Measurements from ENCODE around the gene FEZF2.

Gene FEZF2

DNA sequence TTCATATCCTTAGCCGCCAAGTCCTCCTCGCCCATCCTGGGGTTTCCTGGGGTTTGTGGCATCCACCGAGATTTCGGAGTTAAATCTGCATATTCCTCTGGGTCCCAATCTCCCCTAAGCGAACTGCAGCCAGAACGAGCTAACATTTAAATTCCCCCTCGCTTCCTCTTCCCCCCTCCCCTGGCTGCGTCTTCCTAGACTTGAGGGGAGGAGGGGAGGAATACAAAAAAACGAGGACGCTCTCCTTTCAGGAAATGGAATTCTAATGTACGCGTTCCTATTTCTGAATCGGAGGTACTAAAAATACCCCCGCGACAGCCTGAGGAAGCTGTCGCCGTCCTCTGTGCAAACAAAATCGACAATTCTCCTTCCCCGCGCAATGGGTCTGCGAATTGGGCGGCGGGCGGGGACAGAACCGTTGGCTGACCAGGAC, 5.6 kb downstream of the FEZF2 start:
- Histone ChIP-seq H3K36me3 (no peaks in the 10 kb centered on the region), H3K4me3 (ENCODE audit: low read depth, low read length) (no peak overlapping the region), H3K27me3 (peaks cover 80% of the 10 kb centered on the region), H3K9me3 (peaks cover 4% of the 10 kb centered on the region; the same call in 1 of the 2 replicates), H3K4me1 (no peaks in the 10 kb centered on the region)
- TF ChIP-seq CTCF (IDR thresholded peaks at IDR 0.05; ENCODE audit: low read depth, low read length): no peak
- no peak for DNase-seq

- Histone ChIP-seq H3K9me3 (peaks cover 4% of the 10 kb centered on the region; the same call in 1 of the 2 replicates), H3K27me3 (peaks cover 63% of the 10 kb centered on the region), H3K36me3 (no peaks in the 10 kb centered on the region), H3K4me1 (no peaks in the 10 kb centered on the region), H3K4me3 (ENCODE audit: low read depth, low read length) (no peak overlapping the region)
- no peak for TF ChIP-seq CTCF (IDR thresholded peaks at IDR 0.05; ENCODE audit: low read depth, low read length)
- DNase-seq: no peak
These were observed 7.2 kb downstream of the FEZF2 start for GRCh38 chr3:62366126-62366484.

- peaks cover 4% of the 10 kb centered on the region; the same call in 1 of the 2 replicates for H3K9me3 ChIP-seq
- no peak for TF ChIP-seq CTCF (IDR thresholded peaks at IDR 0.05; ENCODE audit: low read depth, low read length)
- no peaks in the 10 kb centered on the region for H3K36me3 ChIP-seq
- DNase-seq: no peak
- no peak overlapping the region for H3K4me3 ChIP-seq (ENCODE audit: low read depth, low read length)
- no peaks in the 10 kb centered on the region for H3K4me1 ChIP-seq
- H3K27me3 ChIP-seq: peaks cover 57% of the 10 kb centered on the region
These were observed 7.8 kb downstream of the FEZF2 start for GRCh38 chr3:62365391-62366125.

DNA sequence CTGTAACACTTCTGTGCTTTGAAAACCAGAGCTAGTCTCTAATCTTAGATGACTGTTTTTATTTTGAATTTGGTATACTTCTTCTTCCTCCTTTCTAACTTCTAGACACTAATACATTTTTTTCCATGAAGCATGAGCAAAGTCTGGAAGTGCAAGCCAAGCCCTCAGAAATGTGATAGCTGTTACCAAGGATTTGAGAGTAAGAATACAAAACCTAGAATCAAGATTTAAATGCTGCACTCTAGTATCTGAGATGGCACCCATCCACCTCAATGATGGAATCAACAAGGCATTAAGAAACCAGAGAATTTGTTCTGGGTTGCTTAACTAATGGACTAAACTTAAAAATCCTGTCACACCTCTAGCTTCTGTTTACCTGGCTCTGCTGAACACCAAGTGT, 9.2 kb downstream of the FEZF2 start:
- no peak for TF ChIP-seq CTCF (IDR thresholded peaks at IDR 0.05; ENCODE audit: low read depth, low read length)
- no peaks in the 10 kb centered on the region for H3K36me3 ChIP-seq
- H3K9me3 ChIP-seq: peaks cover 4% of the 10 kb centered on the region; the same call in 1 of the 2 replicates
- DNase-seq: no peak
- no peak overlapping the region for H3K4me3 ChIP-seq (ENCODE audit: low read depth, low read length)
- peaks cover 47% of the 10 kb centered on the region for H3K27me3 ChIP-seq
- no peaks in the 10 kb centered on the region for H3K4me1 ChIP-seq

DNA sequence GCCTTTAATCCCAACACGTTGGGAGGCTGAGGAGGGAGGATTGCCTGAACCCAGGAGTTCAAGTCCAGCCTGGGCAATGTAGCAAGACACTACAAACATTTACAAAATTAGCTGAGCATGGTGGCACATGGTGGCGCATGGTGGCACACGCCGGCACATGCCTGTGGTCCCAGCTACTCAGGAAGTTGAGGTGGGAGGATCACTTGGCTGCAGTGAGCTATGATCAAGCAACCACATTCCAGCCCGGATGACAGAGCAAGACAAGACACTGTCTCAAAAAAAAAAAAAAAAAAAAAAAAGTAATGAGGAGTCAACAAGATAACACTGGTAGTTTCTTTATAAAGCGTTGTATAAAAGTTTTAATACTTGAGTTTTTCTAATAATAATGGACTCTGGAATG, 10.1 kb downstream of the FEZF2 start:
- Histone ChIP-seq H3K9me3 (peaks cover 2% of the 10 kb centered on the region; the same call in 1 of the 2 replicates), H3K4me1 (no peaks in the 10 kb centered on the region), H3K36me3 (no peaks in the 10 kb centered on the region), H3K27me3 (peaks cover 38% of the 10 kb centered on the region), H3K4me3 (ENCODE audit: low read depth, low read length) (no peak overlapping the region)
- no peak for DNase-seq
- TF ChIP-seq CTCF (IDR thresholded peaks at IDR 0.05; ENCODE audit: low read depth, low read length): no peak

DNA sequence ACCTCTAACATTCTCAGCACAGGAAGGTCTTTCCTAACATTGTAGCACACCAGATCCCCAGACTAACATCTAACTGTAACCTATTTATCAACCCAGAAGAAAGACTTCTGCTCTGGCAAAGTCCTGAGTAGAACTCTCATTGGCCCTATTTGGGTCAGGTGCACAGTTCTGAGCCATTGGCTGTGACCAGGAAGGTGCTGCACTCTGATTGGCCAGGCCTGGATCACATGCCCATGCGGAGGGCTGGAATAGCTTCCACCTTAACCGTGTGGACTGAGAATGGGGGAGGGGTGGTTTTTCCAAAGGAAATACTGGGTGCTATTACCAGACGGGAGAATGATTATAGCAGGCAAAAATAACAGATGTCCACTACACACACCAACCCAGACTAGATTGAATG, 11.5 kb downstream of the FEZF2 start:
- H3K27me3 ChIP-seq: peaks cover 23% of the 10 kb centered on the region
- H3K36me3 ChIP-seq: no peaks in the 10 kb centered on the region
- 0 out of 2 replicates have a peak, but pooled peaks cover 2% of the 10 kb centered on the region for H3K4me1 ChIP-seq
- no peaks in the 10 kb centered on the region for H3K9me3 ChIP-seq
- no peak overlapping the region for H3K4me3 ChIP-seq (ENCODE audit: low read depth, low read length)
- DNase-seq: peak; percentile 17
- TF ChIP-seq CTCF (IDR thresholded peaks at IDR 0.05; ENCODE audit: low read depth, low read length): no peak

Data from BE2C (cell line).